Small intestine (tissue), 16 donors: ENCODE measurements around the gene KCND1. TPM values are rescaled to one million over a fixed set of nuclear protein-coding genes. Genes with fewer than 3 reads are reported as not detected.

Experiments
- DNase-seq, 2 donors: peaks; one replicate each; pipeline versions ENCODE4 v3.0.0 to v3.0.0-alpha.2; 2013
- FAIRE-seq: peaks from 2 replicates; lab custom pipeline; 2012; peaks lifted over from hg19 to GRCh38; lab: Jason Lieb, UNC
- H3K27ac ChIP-seq, 3 donors: one replicate each; pipeline ENCODE4 v1.5.1; 2013; ENCODE audit warnings: low read length in 2 of 3, mild to moderate bottlenecking in 2 of 3, control low read depth in 1 of 3, inconsistent platforms in 1 of 3, low read depth in 1 of 3, moderate library complexity in 1 of 3
- H3K27me3 ChIP-seq, 3 donors: one replicate each; pipeline ENCODE4 v1.6.1; 2013; ENCODE audit warnings: low read length in 3 of 3, inconsistent platforms in 1 of 3; ENCODE audit not compliant: control insufficient read depth in 3 of 3, insufficient read depth in 3 of 3
- H3K36me3 ChIP-seq, 3 donors: one replicate each; pipeline ENCODE4 v1.6.1; 2013; ENCODE audit warnings: low read length in 3 of 3, inconsistent platforms in 1 of 3, low read depth in 1 of 3, mild to moderate bottlenecking in 1 of 3, moderate library complexity in 1 of 3; ENCODE audit not compliant: control insufficient read depth in 3 of 3, insufficient read depth in 2 of 3
- H3K4me1 ChIP-seq, 3 donors: one replicate each; pipeline ENCODE4 v1.6.1; 2013; ENCODE audit warnings: low read length in 2 of 3, inconsistent platforms in 1 of 3, low read depth in 1 of 3, mild to moderate bottlenecking in 1 of 3, moderate library complexity in 1 of 3; ENCODE audit not compliant: control insufficient read depth in 3 of 3, insufficient read depth in 2 of 3
- H3K4me3 ChIP-seq, 3 donors: one replicate each; pipeline ENCODE4 v1.5.1; 2013; ENCODE audit warnings: low read length in 3 of 3, control low read depth in 1 of 3, inconsistent platforms in 1 of 3, low read depth in 1 of 3, mild to moderate bottlenecking in 1 of 3, moderate library complexity in 1 of 3
- H3K9me3 ChIP-seq, 2 donors: one replicate each; pipeline ENCODE4 v1.6.1; 2013; ENCODE audit warnings: low read depth in 1 of 2, low read length in 1 of 2; ENCODE audit not compliant: control insufficient read depth in 2 of 2, insufficient read depth in 1 of 2
- WGBS, 3 donors: extraction: QIAGEN DNeasy Blood & Tissue Kit; methylation state at CpG; one replicate each; pipeline ENCODE4 v1.1.7; 2013; 5-methylcytosine and 5-hydroxymethylcytosine counted together
- long read RNA-seq, 10 donors: transcript quantifications; one replicate each; lab custom pipeline, GENCODE V29; 2026
- polyA plus RNA-seq, 4 donors: library from polyadenylated mRNA; stranded (reverse) in 3 of 4; unstranded in 1 of 4; fragments of 200-250 nt in 3 of 4; fragments of 120-200 nt in 1 of 4; gene quantifications; one replicate each; pipeline versions ENCODE4 v1.2.1 to v1.2.3, GENCODE V29; 2013
- donor health status: healthy with polysubstance abuse.
- donor health status: control.
- donor health status: control.
- donor health status: Bipolar disorder and iron deficiency.
- donor health status: healthy.

Gene KCND1
- polyA plus RNA-seq = 1 to 10 TPM in 2 of 4 donors, under 1 TPM in 2; 0.27 to 1.7 (median 0.78) TPM
- long read RNA-seq, donor 1 = 0 reads
- long read RNA-seq, donor 2, full-length matches to known transcripts = 1 of 1 reads
- long read RNA-seq, donor 2, partial matches to known transcripts = 0 of 1 reads
- long read RNA-seq, donor 2, other reads (novel, unspliced or antisense) = 0 of 1 reads
- long read RNA-seq, donor 3, full-length matches to known transcripts = 1 of 1 reads
- long read RNA-seq, donor 3, partial matches to known transcripts = 0 of 1 reads
- long read RNA-seq, donor 3, other reads (novel, unspliced or antisense) = 0 of 1 reads
- long read RNA-seq, donor 4 = 0 reads
- long read RNA-seq, donor 5 = 0 reads
- long read RNA-seq, donor 6 = 0 reads
- long read RNA-seq, donor 7 = 0 reads
- long read RNA-seq, donor 8 = 0 reads
- long read RNA-seq, donor 9 = 0 reads
- long read RNA-seq, donor 10 = 0 reads

DNA sequence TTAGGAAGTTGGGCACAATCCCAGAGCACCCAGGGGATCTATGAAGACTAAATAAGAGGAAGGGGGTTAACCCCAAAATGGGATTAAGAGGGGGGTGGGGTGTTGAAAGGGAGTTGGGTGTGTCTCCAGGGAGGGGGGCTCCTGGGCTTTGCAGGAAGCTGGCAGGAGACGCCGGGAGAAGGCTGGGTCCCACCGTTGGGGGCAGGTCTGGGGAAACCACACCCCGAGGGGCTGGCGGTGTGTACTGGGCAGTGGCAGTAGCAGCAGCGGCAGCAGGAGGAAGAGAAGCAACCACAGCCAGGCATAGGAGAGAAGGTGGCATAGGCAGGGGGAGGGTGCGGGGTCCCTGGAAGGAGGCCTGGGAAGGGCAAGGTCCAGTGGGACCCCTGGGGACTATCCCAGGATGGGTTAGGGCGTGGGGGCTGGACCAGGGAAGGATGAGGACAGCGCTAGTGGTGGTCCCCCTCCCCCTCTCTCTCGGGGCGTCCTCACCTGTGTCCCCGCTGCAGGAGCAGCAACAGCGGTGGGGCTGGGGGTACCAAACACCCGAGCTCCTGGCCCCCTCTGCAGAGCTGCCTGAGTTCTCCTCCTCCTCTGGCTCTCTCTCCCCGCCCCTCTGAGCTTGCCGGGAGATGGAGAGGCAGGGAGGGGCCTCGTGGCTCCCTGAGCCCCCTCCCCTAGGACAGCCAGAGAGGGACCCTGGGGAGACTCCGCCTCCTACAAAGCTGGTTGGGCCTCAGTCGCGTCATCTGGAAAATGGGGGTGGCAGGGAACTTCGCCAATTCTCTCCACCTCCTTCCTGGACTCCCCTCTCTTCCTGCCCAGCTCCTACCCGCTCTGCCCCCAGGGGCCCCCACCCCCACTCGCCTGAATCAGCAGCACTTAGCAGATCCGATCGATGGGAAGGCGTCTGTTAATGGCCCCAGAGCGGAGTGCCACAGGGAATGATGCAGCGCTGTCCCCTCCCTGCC lies at the start of gene KCND1:
TSS of gene KCND1 (minus strand) at position 596 of the 971 bp plus-strand sequence. CDS start 1,573 bp downstream, outside the sequence.
- DNase-seq (peak; percentile 17 to 43), FAIRE-seq (no peak)
- Histone ChIP-seq H3K9me3 (no peaks in the 10 kb centered on the region), H3K4me1 (peaks cover 0 to 7% (median 0%) of the 10 kb centered on the region in 3 donors), H3K27me3 (no peaks in the 10 kb centered on the region), H3K27ac (peak within 1 kb of the TSS in 1 of 3 donors; percentile 52), H3K4me3 (peak within 1 kb of the TSS in 2 of 3 donors; percentile 13 to 35), H3K36me3 (peaks cover 0 to 22% (median 3%) of the 10 kb centered on the region in 3 donors)
- 1 to 32% (median 5%) methylated on average over 17 to 25 of the region's 28 CpGs for WGBS, 3 donors

DNA sequence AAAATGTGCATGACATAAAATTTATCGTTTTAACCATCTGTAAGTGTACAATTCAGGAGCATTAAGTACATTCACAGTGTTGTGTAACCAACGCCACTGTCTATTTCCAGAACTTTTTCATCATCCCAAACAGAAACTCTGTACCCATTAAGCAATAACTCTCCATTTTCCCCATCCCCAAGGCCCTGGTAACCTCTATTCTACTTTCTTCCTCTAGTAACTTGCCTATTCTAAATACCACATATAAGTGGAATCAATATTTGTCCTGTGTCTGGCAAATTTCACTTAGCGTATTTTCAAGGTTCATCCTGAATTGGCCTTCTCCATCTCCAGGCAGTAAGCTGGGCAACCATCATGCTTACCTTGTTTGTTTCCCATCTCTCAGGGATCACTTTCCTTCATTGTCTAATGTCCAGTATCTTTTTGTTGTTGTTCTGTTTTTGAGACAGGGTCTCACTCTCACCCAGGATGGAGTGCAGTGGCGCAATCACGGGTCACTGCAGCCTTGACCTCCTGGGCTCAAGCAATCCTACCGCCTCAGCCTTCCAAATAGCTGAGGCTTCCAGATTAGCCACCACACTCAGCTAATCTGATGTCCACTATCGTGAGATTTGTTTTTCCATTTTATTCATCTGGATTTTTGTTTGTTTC lies 48.1 kb upstream of the KCND1 start:
- Histone ChIP-seq H3K27ac (no peak overlapping the region), H3K4me1 (no peaks in the 10 kb centered on the region), H3K36me3 (no peaks in the 10 kb centered on the region), H3K4me3 (no peak overlapping the region), H3K9me3 (no peaks in the 10 kb centered on the region), H3K27me3 (no peaks in the 10 kb centered on the region)
- WGBS, 3 donors = 85 to 92% (median 86%) methylated on average over 7 of the region's 7 CpGs
- FAIRE-seq (no peak), DNase-seq (no peak)

DNA sequence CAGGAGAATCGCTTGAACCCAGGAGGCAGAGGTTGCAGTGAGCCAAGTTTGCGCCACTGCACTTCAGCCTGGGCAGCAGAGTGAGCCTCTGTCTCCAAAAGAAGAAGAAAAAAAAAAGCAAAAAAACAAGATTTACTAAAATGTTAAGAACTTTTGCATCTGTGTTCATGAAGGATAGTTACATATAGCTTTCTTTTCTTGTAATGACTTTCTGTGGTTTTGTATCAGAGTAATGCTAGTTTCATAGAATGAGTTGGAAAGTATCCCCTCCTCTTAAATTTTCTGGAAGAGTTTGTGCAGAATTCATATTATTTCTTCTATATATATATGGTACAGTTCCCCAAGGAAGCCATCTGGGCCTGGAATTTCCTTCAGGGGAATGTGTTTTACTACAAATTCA lies 47.4 kb upstream of the KCND1 start:
- no peaks in the 10 kb centered on the region for H3K4me1 ChIP-seq

DNA sequence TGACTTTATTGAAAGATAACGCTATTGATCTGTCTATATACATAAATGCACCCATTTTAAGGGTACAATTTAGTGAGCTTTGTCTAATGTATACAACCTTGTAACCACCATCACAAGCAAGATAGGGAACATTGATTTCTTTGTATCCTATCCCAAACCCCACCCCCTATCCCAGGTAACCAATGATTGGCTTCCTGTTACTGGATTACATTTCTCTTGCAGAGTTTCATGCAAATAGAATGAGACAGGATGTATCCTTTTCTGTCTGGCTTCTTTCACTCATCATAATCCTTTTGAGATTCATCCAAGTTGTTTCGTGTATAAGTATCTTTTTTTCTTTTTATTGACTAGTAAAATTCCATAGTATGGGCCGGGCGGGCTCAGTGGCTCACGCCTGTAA lies 32.1 kb upstream of the KCND1 start:
- WGBS, 3 donors = 83 to 87% (median 86%) methylated on average over 5 of the region's 5 CpGs
- H3K4me3 ChIP-seq = no peak overlapping the region
- peaks cover 0 to 6% (median 0%) of the 10 kb centered on the region in 3 donors for H3K36me3 ChIP-seq
- no peaks in the 10 kb centered on the region for H3K9me3 ChIP-seq
- peaks cover 0 to 4% (median 0%) of the 10 kb centered on the region in 3 donors for H3K4me1 ChIP-seq
- H3K27ac ChIP-seq = no peak overlapping the region
- H3K27me3 ChIP-seq = no peaks in the 10 kb centered on the region
- DNase-seq = peak in 1 of 2 donors; percentile 5
- no peak for FAIRE-seq

More for the DNA sequence above, 47.4 kb upstream of the KCND1 start:
- H3K36me3 ChIP-seq = no peaks in the 10 kb centered on the region
- H3K27ac ChIP-seq = no peak overlapping the region
- H3K4me3 ChIP-seq = no peak overlapping the region
- DNase-seq = no peak
- H3K27me3 ChIP-seq = no peaks in the 10 kb centered on the region
- 79 to 89% (median 86%) methylated on average over 2 of the region's 2 CpGs for WGBS, 3 donors
- no peak for FAIRE-seq
- H3K9me3 ChIP-seq = no peaks in the 10 kb centered on the region

DNA sequence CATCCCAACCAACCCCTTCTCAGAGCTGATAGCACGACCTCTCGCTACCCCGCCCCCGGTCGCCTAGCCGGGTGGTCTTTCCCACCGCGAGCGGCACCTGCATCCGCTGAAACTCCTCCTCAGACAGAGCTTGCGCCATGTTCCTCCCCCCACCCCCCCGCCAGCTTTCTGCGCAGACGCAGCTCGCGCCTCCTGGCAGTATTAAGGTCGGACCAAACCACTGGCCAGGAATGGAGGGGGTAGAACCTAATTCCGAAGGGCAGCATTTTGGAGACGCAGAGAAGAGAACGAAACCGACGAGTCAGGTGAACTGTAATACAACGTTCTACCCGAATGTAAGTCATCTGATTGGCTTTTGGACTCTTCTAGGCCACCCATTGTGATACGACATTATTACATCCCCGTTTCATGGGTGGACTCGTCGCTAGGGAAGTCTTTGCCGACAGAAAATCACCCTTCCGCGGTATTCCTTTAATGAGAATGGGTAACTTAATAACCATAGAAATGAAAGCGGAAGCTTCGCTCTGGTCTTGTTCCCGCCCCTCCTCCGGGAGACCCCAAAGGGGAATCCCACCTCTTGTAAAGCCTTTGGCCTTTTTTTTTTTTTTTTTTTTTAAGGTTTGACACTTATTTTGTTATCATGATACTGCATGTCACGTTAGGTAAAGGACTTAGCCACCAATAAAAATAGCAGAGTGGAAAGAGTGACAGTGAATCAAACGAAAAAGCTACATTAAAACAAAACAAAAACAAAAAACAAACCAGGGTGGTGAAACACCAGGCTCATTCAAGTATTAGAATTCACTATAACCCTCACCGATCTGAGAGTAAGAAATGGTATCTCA lies 30.7 kb upstream of the KCND1 start, which contains the start of gene GRIPAP1:
TSS of gene GRIPAP1 (minus strand) at position 174 of the 845 bp plus-strand sequence. CDS start at position 139, 35 bp downstream.
- DNase-seq (peak; percentile 83 to 90), FAIRE-seq (peak; percentile 59)
- Histone ChIP-seq H3K4me1 (peaks cover 0 to 4% (median 0%) of the 10 kb centered on the region in 3 donors), H3K27me3 (no peaks in the 10 kb centered on the region), H3K9me3 (no peaks in the 10 kb centered on the region), H3K27ac (peak within 1 kb of the TSS; percentile 67 to 99 (median 87)), H3K36me3 (peaks cover 0 to 12% (median 0%) of the 10 kb centered on the region in 3 donors), H3K4me3 (peak within 1 kb of the TSS; percentile 48 to 90 (median 67))
- 1 to 39% (median 9%) methylated on average over 37 to 38 of the region's 38 CpGs for WGBS, 3 donors

DNA sequence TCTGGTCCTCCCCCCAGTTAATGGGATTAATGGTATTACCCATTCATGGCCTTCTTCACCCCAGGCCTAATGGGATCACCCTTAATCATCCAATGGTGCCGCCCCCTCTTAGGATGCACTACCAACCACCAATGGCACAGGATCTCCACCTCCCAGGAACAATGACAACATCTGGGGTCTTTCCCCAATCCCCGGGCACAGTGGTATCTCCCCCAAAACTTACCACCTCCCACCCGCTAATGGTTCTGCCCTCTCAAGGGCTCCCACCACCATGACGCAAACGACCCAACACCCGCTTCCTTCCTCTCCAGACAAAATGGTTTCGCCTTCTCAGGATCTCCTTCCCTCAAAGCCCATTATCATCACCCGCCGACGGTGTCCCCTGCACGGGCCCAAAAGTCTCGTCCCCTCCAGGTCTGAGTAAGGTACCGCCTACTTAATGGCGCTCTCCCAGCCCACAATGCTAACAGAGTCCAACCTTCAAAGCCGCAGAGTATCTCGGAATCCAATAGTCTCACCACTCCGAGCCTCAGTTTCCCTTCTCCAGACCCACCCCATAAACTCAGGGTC lies 30.0 kb upstream of the KCND1 start:
- Histone ChIP-seq H3K9me3 (no peaks in the 10 kb centered on the region), H3K36me3 (peaks cover 0 to 17% (median 0%) of the 10 kb centered on the region in 3 donors), H3K27me3 (no peaks in the 10 kb centered on the region), H3K27ac (peak overlapping the region in 2 of 3 donors; percentile 87 to 99), H3K4me3 (peak overlapping the region; percentile 48 to 90 (median 67)), H3K4me1 (peaks cover 0 to 4% (median 0%) of the 10 kb centered on the region in 3 donors)
- no peak for FAIRE-seq
- DNase-seq = peak; percentile 4 to 9
- 2 to 39% (median 3%) methylated on average over 16 to 17 of the region's 17 CpGs for WGBS, 3 donors

DNA sequence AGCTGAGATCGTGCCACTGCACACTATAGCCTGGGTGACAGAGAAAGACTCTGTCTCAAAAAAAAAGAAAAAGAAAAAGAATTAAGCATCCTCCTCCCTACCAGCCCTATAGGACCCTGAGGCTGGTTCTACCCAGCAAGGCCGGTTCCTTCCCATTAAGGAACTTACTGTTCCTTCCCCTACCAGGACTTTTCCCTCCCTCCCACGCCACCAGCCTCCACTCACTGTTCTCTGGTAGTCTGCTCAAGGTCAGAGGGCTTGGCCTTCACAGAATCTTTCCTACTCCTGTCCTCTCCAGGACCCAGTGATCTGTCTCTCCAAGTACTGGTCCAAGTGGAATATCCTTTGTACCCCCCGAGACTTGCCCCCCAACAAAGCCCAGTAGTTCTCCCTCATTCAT lies 29.0 kb upstream of the KCND1 start:
- no peak for DNase-seq
- FAIRE-seq = no peak
- Histone ChIP-seq H3K4me3 (no peak overlapping the region), H3K27me3 (no peaks in the 10 kb centered on the region), H3K27ac (no peak overlapping the region), H3K36me3 (peaks cover 0 to 17% (median 0%) of the 10 kb centered on the region in 3 donors), H3K9me3 (no peaks in the 10 kb centered on the region), H3K4me1 (peaks cover 0 to 4% (median 0%) of the 10 kb centered on the region in 3 donors)
- WGBS, 3 donors = 85 to 96% (median 93%) methylated on average over 2 to 4 of the region's 4 CpGs
